ENCODE results near the gene GALNT9.

Gene GALNT9

DNA sequence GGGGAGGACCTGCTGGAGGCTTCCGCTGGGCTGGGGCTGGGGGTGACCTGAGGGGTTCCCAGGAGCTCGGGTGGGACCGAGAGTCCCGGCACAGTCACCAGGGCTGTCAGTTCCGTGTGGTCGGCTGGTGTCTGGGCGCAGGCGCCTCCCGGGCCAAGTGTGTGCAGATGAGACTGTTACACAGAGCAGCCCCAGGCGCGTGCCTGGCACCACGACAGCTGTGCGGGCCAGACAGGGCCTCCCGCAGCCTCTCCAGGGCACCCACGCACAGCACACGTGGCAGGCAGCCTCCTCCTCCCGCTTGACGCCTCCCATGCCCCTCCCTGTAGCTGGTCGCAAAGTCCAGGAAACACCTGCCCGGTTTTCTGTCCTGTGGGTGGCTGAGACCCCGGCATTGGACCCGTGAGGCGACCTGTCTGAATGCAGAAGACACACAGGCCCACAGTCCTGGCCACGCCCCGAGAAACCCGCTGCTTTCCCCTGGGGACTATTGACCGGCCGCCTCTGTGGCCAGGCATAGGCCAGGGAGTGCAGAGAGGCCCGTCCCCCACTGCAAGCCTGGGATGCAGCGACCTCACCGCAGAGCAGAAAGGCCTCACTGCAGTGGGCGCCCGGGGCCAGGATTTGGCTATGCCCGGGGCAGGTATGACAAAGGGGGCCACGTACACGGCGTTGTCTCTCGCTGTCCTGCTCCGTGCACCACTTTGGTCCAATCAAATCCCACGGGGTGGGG is 12.1 kb upstream of the GALNT9 start:
- TF ChIP-seq EZH2phosphoT487 (IDR thresholded peaks at IDR 0.05; ENCODE audit: low read depth), result no peak
- TF ChIP-seq, protein P1, sequence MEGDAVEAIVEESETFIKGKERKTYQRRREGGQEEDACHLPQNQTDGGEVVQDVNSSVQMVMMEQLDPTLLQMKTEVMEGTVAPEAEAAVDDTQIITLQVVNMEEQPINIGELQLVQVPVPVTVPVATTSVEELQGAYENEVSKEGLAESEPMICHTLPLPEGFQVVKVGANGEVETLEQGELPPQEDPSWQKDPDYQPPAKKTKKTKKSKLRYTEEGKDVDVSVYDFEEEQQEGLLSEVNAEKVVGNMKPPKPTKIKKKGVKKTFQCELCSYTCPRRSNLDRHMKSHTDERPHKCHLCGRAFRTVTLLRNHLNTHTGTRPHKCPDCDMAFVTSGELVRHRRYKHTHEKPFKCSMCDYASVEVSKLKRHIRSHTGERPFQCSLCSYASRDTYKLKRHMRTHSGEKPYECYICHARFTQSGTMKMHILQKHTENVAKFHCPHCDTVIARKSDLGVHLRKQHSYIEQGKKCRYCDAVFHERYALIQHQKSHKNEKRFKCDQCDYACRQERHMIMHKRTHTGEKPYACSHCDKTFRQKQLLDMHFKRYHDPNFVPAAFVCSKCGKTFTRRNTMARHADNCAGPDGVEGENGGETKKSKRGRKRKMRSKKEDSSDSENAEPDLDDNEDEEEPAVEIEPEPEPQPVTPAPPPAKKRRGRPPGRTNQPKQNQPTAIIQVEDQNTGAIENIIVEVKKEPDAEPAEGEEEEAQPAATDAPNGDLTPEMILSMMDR (IDR thresholded peaks at IDR 0.05; ENCODE audit: low read depth, low read length), result no peak
- Histone ChIP-seq H3K4me1 (ENCODE audit: low read length) (no peaks in the 10 kb centered on the region), H3K27ac (ENCODE audit: low read length) (no peak overlapping the region), H4K20me1 (ENCODE audit: insufficient read depth, low read length) (no peaks in the 10 kb centered on the region), H3K9me3 (ENCODE audit: insufficient read depth, low read length) (no peaks in the 10 kb centered on the region), H3K27me3 (ENCODE audit: low read depth, low read length) (no peaks in the 10 kb centered on the region), H3K79me2 (ENCODE audit: low read length) (no peaks in the 10 kb centered on the region), H3K4me3 (ENCODE audit: low read length) (no peak overlapping the region), H3K9ac (ENCODE audit: low read length) (no peak overlapping the region), H3K4me2 (ENCODE audit: low read length) (no peak overlapping the region), H2AFZ (ENCODE audit: low read depth, low read length) (no peak overlapping the region), H3K36me3 (replicated peaks; ENCODE audit: low read depth, low read length) (no peaks in the 10 kb centered on the region)

DNA sequence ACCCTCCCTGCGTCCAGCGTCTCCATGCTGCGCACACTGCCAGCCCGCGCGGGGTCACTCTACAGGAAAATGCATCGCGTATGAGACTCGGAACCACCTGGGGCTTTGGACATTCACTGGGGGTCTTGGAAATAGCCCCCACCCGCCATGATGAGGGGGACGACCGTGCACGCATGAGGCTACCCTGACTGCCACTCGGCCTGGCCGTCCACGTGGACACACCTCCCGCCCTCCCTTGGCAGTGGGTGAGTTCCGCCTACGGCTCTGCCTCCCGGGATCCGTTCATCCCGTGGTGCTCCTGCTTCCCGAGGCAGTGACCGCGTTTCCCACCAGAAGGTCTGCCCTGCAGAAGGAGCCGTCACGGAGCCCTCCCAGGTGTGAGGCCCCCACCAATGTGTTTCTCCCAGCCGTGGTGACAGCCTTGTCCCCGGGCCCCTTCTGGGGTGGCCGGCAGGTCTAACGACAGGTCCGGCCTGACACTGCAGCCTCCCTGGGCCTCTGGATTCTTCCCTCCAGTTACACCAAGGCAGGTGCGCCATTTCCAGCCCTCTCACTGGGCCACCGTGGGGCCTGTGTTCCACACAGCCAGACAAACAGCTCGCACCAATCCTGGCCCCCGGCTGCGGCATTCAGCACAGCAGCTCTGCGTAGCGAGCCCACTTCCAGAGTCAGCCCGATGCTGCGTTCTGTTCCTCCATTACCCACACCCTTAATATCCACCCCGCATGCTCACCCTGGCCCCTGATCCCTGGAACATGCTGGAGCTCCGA is 11.1 kb upstream of the GALNT9 start:
- H3K4me3 ChIP-seq (ENCODE audit: low read length), result no peak overlapping the region
- no peak overlapping the region for H3K4me2 ChIP-seq (ENCODE audit: low read length)
- no peak overlapping the region for H3K27ac ChIP-seq (ENCODE audit: low read length)
- H2AFZ ChIP-seq (ENCODE audit: low read depth, low read length), result no peak overlapping the region
- H4K20me1 ChIP-seq (ENCODE audit: insufficient read depth, low read length), result no peaks in the 10 kb centered on the region
- H3K9me3 ChIP-seq (ENCODE audit: insufficient read depth, low read length), result no peaks in the 10 kb centered on the region
- H3K4me1 ChIP-seq (ENCODE audit: low read length), result no peaks in the 10 kb centered on the region
- H3K9ac ChIP-seq (ENCODE audit: low read length), result no peak overlapping the region
- H3K36me3 ChIP-seq (replicated peaks; ENCODE audit: low read depth, low read length), result no peaks in the 10 kb centered on the region
- TF ChIP-seq, protein P1 (IDR thresholded peaks at IDR 0.05; ENCODE audit: low read depth, low read length), result no peak
- no peak for TF ChIP-seq EZH2phosphoT487 (IDR thresholded peaks at IDR 0.05; ENCODE audit: low read depth)
- H3K27me3 ChIP-seq (ENCODE audit: low read depth, low read length), result no peaks in the 10 kb centered on the region
- H3K79me2 ChIP-seq (ENCODE audit: low read length), result no peaks in the 10 kb centered on the region

DNA sequence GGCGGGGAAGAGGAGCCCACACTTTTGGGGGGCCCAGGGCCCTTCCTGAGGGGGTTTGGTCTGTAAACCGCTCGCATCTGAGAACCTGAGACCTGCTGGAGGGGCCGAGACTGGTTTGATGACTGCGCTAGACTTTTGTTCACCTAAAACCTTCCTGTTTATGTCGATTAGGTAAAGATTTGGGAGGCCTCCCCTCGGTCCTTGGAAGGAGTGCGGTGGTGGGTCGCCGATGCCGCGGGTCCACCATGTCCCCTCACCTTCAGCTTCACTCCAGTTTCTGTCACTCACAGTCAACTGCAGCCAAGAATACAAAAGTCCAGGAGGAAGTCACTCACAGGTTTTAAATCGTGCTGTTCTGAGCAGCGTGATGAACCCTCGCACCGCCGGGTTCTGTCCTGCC is 10.5 kb upstream of the GALNT9 start:
- Histone ChIP-seq H3K9ac (ENCODE audit: low read length) (no peak overlapping the region), H3K4me1 (ENCODE audit: low read length) (no peaks in the 10 kb centered on the region), H3K27me3 (ENCODE audit: low read depth, low read length) (no peaks in the 10 kb centered on the region), H3K4me2 (ENCODE audit: low read length) (no peak overlapping the region), H2AFZ (ENCODE audit: low read depth, low read length) (no peak overlapping the region), H3K27ac (ENCODE audit: low read length) (no peak overlapping the region), H3K4me3 (ENCODE audit: low read length) (no peak overlapping the region), H3K36me3 (replicated peaks; ENCODE audit: low read depth, low read length) (no peaks in the 10 kb centered on the region), H3K9me3 (ENCODE audit: insufficient read depth, low read length) (no peaks in the 10 kb centered on the region), H3K79me2 (ENCODE audit: low read length) (no peaks in the 10 kb centered on the region), H4K20me1 (ENCODE audit: insufficient read depth, low read length) (no peaks in the 10 kb centered on the region)
- no peak for TF ChIP-seq EZH2phosphoT487 (IDR thresholded peaks at IDR 0.05; ENCODE audit: low read depth)
- TF ChIP-seq, protein P1 (IDR thresholded peaks at IDR 0.05; ENCODE audit: low read depth, low read length), result no peak

GRCh38 chr12:132338781-132339180 is 9.4 kb upstream of the GALNT9 start:
- Histone ChIP-seq H2AFZ (ENCODE audit: low read depth, low read length) (no peak overlapping the region), H3K27ac (ENCODE audit: low read length) (no peak overlapping the region), H3K36me3 (replicated peaks; ENCODE audit: low read depth, low read length) (no peaks in the 10 kb centered on the region), H3K4me1 (ENCODE audit: low read length) (no peaks in the 10 kb centered on the region), H3K27me3 (ENCODE audit: low read depth, low read length) (no peaks in the 10 kb centered on the region), H3K79me2 (ENCODE audit: low read length) (no peaks in the 10 kb centered on the region), H3K4me2 (ENCODE audit: low read length) (no peak overlapping the region), H3K9me3 (ENCODE audit: insufficient read depth, low read length) (no peaks in the 10 kb centered on the region), H3K4me3 (ENCODE audit: low read length) (no peak overlapping the region), H3K9ac (ENCODE audit: low read length) (no peak overlapping the region), H4K20me1 (ENCODE audit: insufficient read depth, low read length) (no peaks in the 10 kb centered on the region)
- TF ChIP-seq, protein P1 (IDR thresholded peaks at IDR 0.05; ENCODE audit: low read depth, low read length), result no peak

Data from OCI-LY3 (cell line).